Mucosa of rectum (tissue), 2 donors: ENCODE data around the gene RFX2.

ENCODE experiments used
- H3K27ac ChIP-seq, 2 donors: one replicate each; pipeline ENCODE4 v1.7.0; 2013; ENCODE audit warnings: inconsistent platforms in 2 of 2, low read depth in 2 of 2, low read length in 2 of 2
- H3K27me3 ChIP-seq, 2 donors: one replicate each; pipeline ENCODE4 v1.7.0; 2013; ENCODE audit warnings: low read length in 2 of 2; ENCODE audit not compliant: control insufficient read depth in 2 of 2, insufficient read depth in 2 of 2
- H3K36me3 ChIP-seq, 2 donors: one replicate each; pipeline ENCODE4 v1.7.0; 2013; ENCODE audit warnings: low read length in 2 of 2; ENCODE audit not compliant: control insufficient read depth in 2 of 2, insufficient read depth in 2 of 2
- H3K4me1 ChIP-seq, 2 donors: one replicate each; pipeline ENCODE4 v1.7.0; 2013; ENCODE audit warnings: low read length in 2 of 2, mild to moderate bottlenecking in 1 of 2; ENCODE audit not compliant: control insufficient read depth in 2 of 2, insufficient read depth in 2 of 2
- H3K4me3 ChIP-seq, 2 donors: one replicate each; pipeline ENCODE4 v1.7.0; 2013; ENCODE audit warnings: low read length in 2 of 2
- H3K9ac ChIP-seq, 2 donors: one replicate each; pipeline ENCODE4 v1.7.0; 2013; ENCODE audit warnings: low read length in 2 of 2, low read depth in 1 of 2, mild to moderate bottlenecking in 1 of 2
- H3K9me3 ChIP-seq, 2 donors: one replicate each; pipeline ENCODE4 v1.7.0; 2013; ENCODE audit warnings: low read length in 2 of 2; ENCODE audit not compliant: control insufficient read depth in 2 of 2
- donor health status: healthy.
- donor health status: Normal muscosa, but diverticular disease.

RFX2 gene

GRCh38 chr19:5975388-5975728, 134.9 kb downstream of the RFX2 start:
- Histone ChIP-seq H3K27me3 (no peaks in the 10 kb centered on the region), H3K9me3 (no peaks in the 10 kb centered on the region), H3K4me1 (peaks cover 37 to 49% of the 10 kb centered on the region in 2 donors), H3K27ac (no peak overlapping the region), H3K4me3 (no peak overlapping the region), H3K9ac (no peak overlapping the region), H3K36me3 (peaks cover 2 to 19% of the 10 kb centered on the region in 2 donors)

GRCh38 chr19:5974721-5975387, 135.4 kb downstream of the RFX2 start:
- H3K36me3 ChIP-seq = peaks cover 2 to 24% of the 10 kb centered on the region in 2 donors
- no peak overlapping the region for H3K4me3 ChIP-seq
- H3K9me3 ChIP-seq = no peaks in the 10 kb centered on the region
- H3K4me1 ChIP-seq = peaks cover 37 to 49% of the 10 kb centered on the region in 2 donors
- peak overlapping the region in 1 of 2 donors; percentile 21 for H3K27ac ChIP-seq
- H3K9ac ChIP-seq = no peak overlapping the region
- no peaks in the 10 kb centered on the region for H3K27me3 ChIP-seq

GRCh38 chr19:5973867-5974635, 136.2 kb downstream of the RFX2 start:
- H3K4me3 ChIP-seq = no peak overlapping the region
- H3K9me3 ChIP-seq = no peaks in the 10 kb centered on the region
- peaks cover 2 to 24% of the 10 kb centered on the region in 2 donors for H3K36me3 ChIP-seq
- no peak overlapping the region for H3K9ac ChIP-seq
- H3K4me1 ChIP-seq = peaks cover 35 to 44% of the 10 kb centered on the region in 2 donors
- H3K27me3 ChIP-seq = no peaks in the 10 kb centered on the region
- no peak overlapping the region for H3K27ac ChIP-seq

GRCh38 chr19:5973376-5973775, 136.9 kb downstream of the RFX2 start:
- Histone ChIP-seq H3K27me3 (no peaks in the 10 kb centered on the region), H3K4me1 (peaks cover 35 to 45% of the 10 kb centered on the region in 2 donors), H3K9me3 (no peaks in the 10 kb centered on the region), H3K27ac (no peak overlapping the region), H3K36me3 (peaks cover 2 to 24% of the 10 kb centered on the region in 2 donors), H3K9ac (no peak overlapping the region), H3K4me3 (no peak overlapping the region)

GRCh38 chr19:5972355-5972731, 138.0 kb downstream of the RFX2 start:
- Histone ChIP-seq H3K9me3 (no peaks in the 10 kb centered on the region), H3K9ac (no peak overlapping the region), H3K27me3 (no peaks in the 10 kb centered on the region), H3K27ac (no peak overlapping the region), H3K4me3 (no peak overlapping the region), H3K36me3 (peaks cover 2 to 24% of the 10 kb centered on the region in 2 donors), H3K4me1 (peaks cover 45 to 52% of the 10 kb centered on the region in 2 donors)

GRCh38 chr19:5971714-5972354, 138.5 kb downstream of the RFX2 start:
- Histone ChIP-seq H3K27me3 (no peaks in the 10 kb centered on the region), H3K9me3 (no peaks in the 10 kb centered on the region), H3K27ac (no peak overlapping the region), H3K36me3 (peaks cover 2 to 24% of the 10 kb centered on the region in 2 donors), H3K4me1 (peaks cover 46 to 51% of the 10 kb centered on the region in 2 donors), H3K9ac (no peak overlapping the region), H3K4me3 (no peak overlapping the region)

GRCh38 chr19:5969476-5969875, 140.8 kb downstream of the RFX2 start:
- H3K36me3 ChIP-seq = peaks cover 2 to 19% of the 10 kb centered on the region in 2 donors
- H3K4me3 ChIP-seq = no peak overlapping the region
- H3K27ac ChIP-seq = no peak overlapping the region
- no peak overlapping the region for H3K9ac ChIP-seq
- H3K4me1 ChIP-seq = peaks cover 29 to 31% of the 10 kb centered on the region in 2 donors
- no peaks in the 10 kb centered on the region for H3K27me3 ChIP-seq
- H3K9me3 ChIP-seq = no peaks in the 10 kb centered on the region

- no peaks in the 10 kb centered on the region for H3K27me3 ChIP-seq
- H3K4me1 ChIP-seq = peaks cover 23 to 27% of the 10 kb centered on the region in 2 donors
- peak overlapping the region in 1 of 2 donors; percentile 33 for H3K9ac ChIP-seq
- H3K4me3 ChIP-seq = peak overlapping the region in 1 of 2 donors; percentile 20
- no peaks in the 10 kb centered on the region for H3K9me3 ChIP-seq
- H3K36me3 ChIP-seq = peaks cover 2 to 11% of the 10 kb centered on the region in 2 donors
- H3K27ac ChIP-seq = peak overlapping the region; percentile 26 to 60
Measured at GRCh38 chr19:5968431-5969373, 141.6 kb downstream of the RFX2 start.

- H3K27me3 ChIP-seq = no peaks in the 10 kb centered on the region
- H3K36me3 ChIP-seq = peaks cover 2 to 5% of the 10 kb centered on the region in 2 donors
- peak overlapping the region in 1 of 2 donors; percentile 20 for H3K4me3 ChIP-seq
- no peaks in the 10 kb centered on the region for H3K9me3 ChIP-seq
- H3K9ac ChIP-seq = peak overlapping the region in 1 of 2 donors; percentile 33
- H3K4me1 ChIP-seq = peaks cover 23 to 27% of the 10 kb centered on the region in 2 donors
- H3K27ac ChIP-seq = peak overlapping the region; percentile 26 to 60
Measured at GRCh38 chr19:5967994-5968430, 142.3 kb downstream of the RFX2 start.
